B cell (primary cell): ENCODE measurements around the gene PPT1. TPM values are rescaled to one million over a fixed set of nuclear protein-coding genes. Genes with fewer than 3 reads are reported as not detected.
A peak's percentile ranks its signal among the peaks of the same experiment; 100 is the strongest.

Experiments used
- ATAC-seq: fragments of 200-7000 bp; cut with Tn5 transposase; one replicate; pipeline ENCODE4 v1.10.0; 2021; ENCODE audit warnings: low read depth, mild to moderate bottlenecking, moderate number of reproducible peaks, moderate library complexity
- CTCF ChIA-PET: fragments of 350-600 bp; sonication (Branson Sonifier 250); formaldehyde crosslinking; loops from one replicate; lab custom pipeline; 2021; ENCODE audit warnings: antibody characterized with exemption, inconsistent platforms; lab: Charles Lee
- POLR2A ChIA-PET: fragments of 350-600 bp; sonication (Branson Sonifier 250); formaldehyde crosslinking; loops from one replicate; lab custom pipeline; 2021; ENCODE audit warnings: antibody characterized with exemption; lab: Charles Lee
- DNase-seq: peaks from one replicate; pipeline ENCODE4 v3.0.0; 2013
- H2AFZ ChIP-seq: 2 replicates; pipeline ENCODE4 v1.6.1; 2012; ENCODE audit warnings: mild to moderate bottlenecking, low read depth, low read length; ENCODE audit not compliant: insufficient read depth, poor library complexity, severe bottlenecking
- H3K27ac ChIP-seq, 2 donors: 1 replicate in 1 of 2; 2 replicates in 1 of 2; pipeline ENCODE4 v1.5.1; 2012 to 2013; ENCODE audit warnings: low read length in 2 of 2, mild to moderate bottlenecking in 2 of 2, moderate library complexity in 1 of 2
- H3K27me3 ChIP-seq, 4 experiments: fragments of 200-600 bp in 1 of 4; sonication (generic) in 1 of 4; replicated peaks in 1 of 4; 1 replicate in 2 of 4; 2 replicates in 2 of 4; pipeline versions ENCODE4 v1.6.1 to v1.7.0; 2013 to 2016; ENCODE audit warnings: low read length in 3 of 4, mild to moderate bottlenecking in 2 of 4, mixed read lengths in 1 of 4, moderate library complexity in 1 of 4; ENCODE audit not compliant: insufficient read depth in 4 of 4, control insufficient read depth in 3 of 4; ENCODE audit errors: control extremely low read depth in 1 of 4
- H3K36me3 ChIP-seq, 2 experiments: replicated peaks in 1 of 2; 1 replicate in 1 of 2; 2 replicates in 1 of 2; pipeline versions ENCODE4 v1.6.1 to v1.7.1; 2013; ENCODE audit warnings: low read length in 1 of 2; ENCODE audit not compliant: insufficient read depth in 2 of 2, control insufficient read depth in 1 of 2; ENCODE audit errors: control extremely low read depth in 1 of 2, extremely low read depth in 1 of 2
- H3K4me1 ChIP-seq, 2 donors: fragments of 200-600 bp in 1 of 2; sonication (generic) in 1 of 2; 1 replicate in 1 of 2; 2 replicates in 1 of 2; pipeline versions ENCODE4 v1.5.1 to v1.6.1; 2013 to 2017; ENCODE audit warnings: low read length in 2 of 2; ENCODE audit not compliant: control insufficient read depth in 2 of 2, insufficient read depth in 2 of 2
- H3K4me2 ChIP-seq: replicated peaks from 2 replicates; pipeline ENCODE3; 2012; ENCODE audit warnings: mild to moderate bottlenecking, low read depth, low read length; ENCODE audit not compliant: poor library complexity, severe bottlenecking
- H3K4me3 ChIP-seq, 5 experiments: fragments of 200-600 bp in 1 of 5; sonication (generic) in 1 of 5; 1 replicate in 3 of 5; 2 replicates in 2 of 5; pipeline versions ENCODE4 v1.5.1 to v1.7.0; 2011 to 2016; ENCODE audit warnings: low read length in 4 of 5, mild to moderate bottlenecking in 4 of 5, low read depth in 2 of 5, control low read depth in 1 of 5, moderate library complexity in 1 of 5; ENCODE audit not compliant: insufficient read depth in 1 of 5; ENCODE audit errors: control extremely low read depth in 1 of 5, extremely low read depth in 1 of 5
- H3K79me2 ChIP-seq: fragments of 200-600 bp; sonication (generic); one replicate; pipeline ENCODE4 v1.6.0; 2016; ENCODE audit warnings: low read length; ENCODE audit not compliant: control insufficient read depth, insufficient read depth
- H3K9ac ChIP-seq: fragments of 200-600 bp; sonication (generic); 2 replicates; pipeline ENCODE4 v1.6.1; 2017; ENCODE audit warnings: mild to moderate bottlenecking, low read length, moderate library complexity
- H3K9me3 ChIP-seq, 3 donors: one replicate each; pipeline versions ENCODE4 v1.6.1 to v1.7.1; 2013; ENCODE audit warnings: low read length in 2 of 3; ENCODE audit not compliant: control insufficient read depth in 2 of 3, insufficient read depth in 1 of 3; ENCODE audit errors: control extremely low read depth in 1 of 3
- H4K20me1 ChIP-seq: 2 replicates; pipeline ENCODE4 v1.6.0; 2012; ENCODE audit warnings: mild to moderate bottlenecking, low read length; ENCODE audit not compliant: insufficient read depth, control insufficient read depth, poor library complexity, severe bottlenecking
- H3K27ac Mint-ChIP-seq: one replicate; pipeline ENCODE4 v1.8.0; 2021; ENCODE audit warnings: mixed read lengths
- H3K27me3 Mint-ChIP-seq: one replicate; pipeline ENCODE4 v1.8.0; 2021; ENCODE audit warnings: mixed read lengths
- H3K4me1 Mint-ChIP-seq: one replicate; pipeline ENCODE4 v1.8.0; 2021; ENCODE audit warnings: mixed read lengths
- H3K4me3 Mint-ChIP-seq: one replicate; pipeline ENCODE4 v1.8.0; 2021; ENCODE audit warnings: mixed read lengths
- H3K9me3 Mint-ChIP-seq: one replicate; pipeline ENCODE4 v1.8.0; 2022; ENCODE audit warnings: mixed read lengths; ENCODE audit not compliant: insufficient read depth
- EZH2 ChIP-seq: IDR thresholded peaks from 2 replicates; pipeline ENCODE4 v1.6.1; 2012; ENCODE audit warnings: borderline replicate concordance, low read depth, mild to moderate bottlenecking, moderate library complexity, low read length; ENCODE audit not compliant: insufficient read depth, poor library complexity, severe bottlenecking
- WGBS: methylation state at CpG from one replicate; pipeline ENCODE4 v1.1.5; 2013; ENCODE audit warnings: missing lambda C conversion rate; ENCODE audit not compliant: insufficient coverage; 5-methylcytosine and 5-hydroxymethylcytosine counted together
- intact Hi-C: fragments of 100-400 bp; cut with micrococcal nuclease; formaldehyde crosslinking; loops from one replicate; pipeline ENCODE4 v1.10.0; 2022
- polyA plus RNA-seq: library from polyadenylated mRNA; depleted of rRNA; stranded (reverse); fragments of >200 nt; gene quantifications from 2 replicates; pipeline ENCODE4 v1.2.3, GENCODE V29; 2012
- total RNA-seq, 2 donors: library from RNA; stranded (reverse); fragments of 120-200 nt in 1 of 2; gene quantifications; 1 replicate in 1 of 2; 2 replicates in 1 of 2; pipeline versions ENCODE4 v1.2.3 to v1.2.4, GENCODE V29; 2013 to 2022
- TF ChIP-seq, protein P1 (sequence below): fragments of 200-600 bp; IDR thresholded peaks from one replicate; pipeline ENCODE4 v1.8.0; 2022; ENCODE audit warnings: antibody characterized with exemption, mild to moderate bottlenecking

PPT1 gene
- total and polyA plus RNA-seq, 2 donors (not counting 1 experiment from before 2014, with no cell fraction given): 10.4 to 38.2 TPM

- ATAC-seq (peak; percentile 86), DNase-seq (peak; percentile 100)
- ChIA-PET POLR2A (interaction anchor here (0.6 to 2.9 kb wide), 7 partner anchors 17 to 651 kb away, joined by 3 to 24 read pairs (median 4); partner anchors contain the start of genes MFSD2A and NFYC), CTCF (interaction anchor here (1.3 to 3.0 kb wide), 7 partner anchors 8 to 298 kb away, joined by 3 to 11 read pairs (median 5); partner anchors contain the start of gene PPT1)
- H3K4me3 Mint-ChIP-seq: peak within 1 kb of the TSS; percentile 99
- Histone ChIP-seq H3K9ac (peak within 1 kb of the TSS; percentile 86), H3K4me1 (peaks cover 70 to 83% of the 10 kb centered on the region in 2 donors), H3K27me3 (no peaks in the 10 kb centered on the region), H4K20me1 (peaks cover 46% of the 10 kb centered on the region), H3K4me3 (peak within 1 kb of the TSS; percentile 88 to 100 (median 97)), H2AFZ (peak within 1 kb of the TSS; percentile 83), H3K36me3 (peaks cover 0 to 11% of the 10 kb centered on the region in 2 experiments), H3K9me3 (no peaks in the 10 kb centered on the region), H3K27ac (peak within 1 kb of the TSS; percentile 91 to 98), H3K4me2 (peak within 1 kb of the TSS; percentile 89), H3K79me2 (peaks cover 53% of the 10 kb centered on the region)
- under 1% methylated on average over 58 of the region's 65 CpGs for WGBS
- peak within 1 kb of the TSS; percentile 100 for H3K27ac Mint-ChIP-seq
- intact Hi-C loops: loop anchor here (1.0 to 5.0 kb wide), 6 partner anchors 25 to 667 kb away; partner anchors contain the start of genes MFSD2A, PPT1, RLF and ZNF684
- H3K9me3 Mint-ChIP-seq: no peaks in the 10 kb centered on the region
- H3K27me3 Mint-ChIP-seq: no peaks in the 10 kb centered on the region
- TF ChIP-seq, protein P1, sequence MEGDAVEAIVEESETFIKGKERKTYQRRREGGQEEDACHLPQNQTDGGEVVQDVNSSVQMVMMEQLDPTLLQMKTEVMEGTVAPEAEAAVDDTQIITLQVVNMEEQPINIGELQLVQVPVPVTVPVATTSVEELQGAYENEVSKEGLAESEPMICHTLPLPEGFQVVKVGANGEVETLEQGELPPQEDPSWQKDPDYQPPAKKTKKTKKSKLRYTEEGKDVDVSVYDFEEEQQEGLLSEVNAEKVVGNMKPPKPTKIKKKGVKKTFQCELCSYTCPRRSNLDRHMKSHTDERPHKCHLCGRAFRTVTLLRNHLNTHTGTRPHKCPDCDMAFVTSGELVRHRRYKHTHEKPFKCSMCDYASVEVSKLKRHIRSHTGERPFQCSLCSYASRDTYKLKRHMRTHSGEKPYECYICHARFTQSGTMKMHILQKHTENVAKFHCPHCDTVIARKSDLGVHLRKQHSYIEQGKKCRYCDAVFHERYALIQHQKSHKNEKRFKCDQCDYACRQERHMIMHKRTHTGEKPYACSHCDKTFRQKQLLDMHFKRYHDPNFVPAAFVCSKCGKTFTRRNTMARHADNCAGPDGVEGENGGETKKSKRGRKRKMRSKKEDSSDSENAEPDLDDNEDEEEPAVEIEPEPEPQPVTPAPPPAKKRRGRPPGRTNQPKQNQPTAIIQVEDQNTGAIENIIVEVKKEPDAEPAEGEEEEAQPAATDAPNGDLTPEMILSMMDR: no peak
- TF ChIP-seq EZH2: no peak
- peaks cover 71% of the 10 kb centered on the region for H3K4me1 Mint-ChIP-seq
Measured at GRCh38 chr1:40040511-40041465, 56.3 kb downstream of the PPT1 start, which contains the start of gene CAP1. TSS of gene CAP1 (plus strand) at chr1:40040729. CDS start at chr1:40059347, 18,618 bp downstream.
